ENCODE results near the gene YPEL2. TPM values are rescaled to one million over a fixed set of nuclear protein-coding genes. Genes with fewer than 3 reads are reported as not detected.

The YPEL2 gene
- total and polyA plus RNA-seq, 2 experiments from 2014 or later = 20.2 to 26.0 TPM

DNA sequence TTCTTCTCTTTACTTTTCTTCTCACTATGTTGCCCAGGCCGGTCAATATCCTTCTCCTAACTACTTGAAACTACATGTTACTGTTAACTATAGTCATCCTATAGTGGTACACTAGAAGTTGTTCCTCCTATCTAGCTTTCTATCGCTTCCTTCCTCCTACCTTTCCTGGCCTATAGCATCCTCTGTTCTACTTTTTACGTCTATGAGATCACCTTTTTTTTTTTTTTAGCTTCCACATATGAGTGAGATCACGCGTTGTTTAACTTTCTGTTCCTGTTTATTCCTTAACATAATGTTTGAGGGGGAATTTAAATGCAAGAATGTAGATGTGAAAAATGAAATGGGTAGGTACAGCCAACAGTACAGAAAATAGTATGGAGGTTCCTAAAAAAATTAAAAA lies 30.5 kb upstream of the YPEL2 start:
- no peaks in the 10 kb centered on the region for H3K9me2 ChIP-seq (replicated peaks; ENCODE audit: insufficient read depth)
- H3K4me3 ChIP-seq = no peak overlapping the region
- no peaks in the 10 kb centered on the region for H3K79me2 ChIP-seq
- WGBS (ENCODE audit: low lambda C conversion rate, missing lambda C conversion rate) = 98% methylated on average over 5 of the region's 5 CpGs
- no peaks in the 10 kb centered on the region for H3K9me3 ChIP-seq (ENCODE audit: low read depth)
- no peaks in the 10 kb centered on the region for H3K36me3 ChIP-seq (replicated peaks; ENCODE audit: insufficient read depth, low read depth)
- no peak for DNase-seq (ENCODE audit: low spot score)
- no peak overlapping the region for H2AFZ ChIP-seq
- no peaks in the 10 kb centered on the region for H4K20me1 ChIP-seq (ENCODE audit: insufficient read depth, poor library complexity, severe bottlenecking)
- peaks cover 8% of the 10 kb centered on the region for H3K4me1 ChIP-seq (ENCODE audit: insufficient read depth)
- H3K27ac ChIP-seq = no peak overlapping the region
- no peaks in the 10 kb centered on the region for H3K27me3 ChIP-seq
- TF ChIP-seq, protein P1, sequence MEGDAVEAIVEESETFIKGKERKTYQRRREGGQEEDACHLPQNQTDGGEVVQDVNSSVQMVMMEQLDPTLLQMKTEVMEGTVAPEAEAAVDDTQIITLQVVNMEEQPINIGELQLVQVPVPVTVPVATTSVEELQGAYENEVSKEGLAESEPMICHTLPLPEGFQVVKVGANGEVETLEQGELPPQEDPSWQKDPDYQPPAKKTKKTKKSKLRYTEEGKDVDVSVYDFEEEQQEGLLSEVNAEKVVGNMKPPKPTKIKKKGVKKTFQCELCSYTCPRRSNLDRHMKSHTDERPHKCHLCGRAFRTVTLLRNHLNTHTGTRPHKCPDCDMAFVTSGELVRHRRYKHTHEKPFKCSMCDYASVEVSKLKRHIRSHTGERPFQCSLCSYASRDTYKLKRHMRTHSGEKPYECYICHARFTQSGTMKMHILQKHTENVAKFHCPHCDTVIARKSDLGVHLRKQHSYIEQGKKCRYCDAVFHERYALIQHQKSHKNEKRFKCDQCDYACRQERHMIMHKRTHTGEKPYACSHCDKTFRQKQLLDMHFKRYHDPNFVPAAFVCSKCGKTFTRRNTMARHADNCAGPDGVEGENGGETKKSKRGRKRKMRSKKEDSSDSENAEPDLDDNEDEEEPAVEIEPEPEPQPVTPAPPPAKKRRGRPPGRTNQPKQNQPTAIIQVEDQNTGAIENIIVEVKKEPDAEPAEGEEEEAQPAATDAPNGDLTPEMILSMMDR (IDR thresholded peaks at IDR 0.05; ENCODE audit: poor library complexity) = no peak
- TF ChIP-seq EZH2phosphoT487 (IDR thresholded peaks at IDR 0.05; ENCODE audit: low read depth, severe bottlenecking, unreplicated experiment) = no peak
- TF ChIP-seq EZH2 (IDR thresholded peaks at IDR 0.05; ENCODE audit: borderline replicate concordance) = no peak
- H3K4me2 ChIP-seq = no peak overlapping the region

DNA sequence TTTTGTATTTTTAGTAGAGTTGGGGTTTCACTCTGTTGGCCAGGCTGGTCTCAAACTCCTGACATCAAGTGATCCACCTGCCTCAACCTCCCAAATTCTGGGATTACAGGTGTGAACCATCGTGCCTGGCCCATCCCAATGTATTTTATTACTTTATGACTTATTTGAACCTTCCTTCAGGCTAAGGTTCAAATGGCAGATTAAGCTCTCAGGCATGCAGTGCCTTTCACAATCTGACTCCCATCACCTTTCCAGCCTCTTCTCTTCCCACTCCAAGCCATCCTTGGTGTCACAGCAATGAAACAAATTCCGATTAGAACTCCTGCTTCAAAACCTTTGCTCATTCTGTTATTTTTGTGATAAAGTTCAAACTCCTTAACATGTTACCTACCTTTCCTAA lies 26.6 kb upstream of the YPEL2 start:
- TF ChIP-seq EZH2phosphoT487 (IDR thresholded peaks at IDR 0.05; ENCODE audit: low read depth, severe bottlenecking, unreplicated experiment) = no peak
- TF ChIP-seq, protein P1 (IDR thresholded peaks at IDR 0.05; ENCODE audit: poor library complexity) = no peak
- TF ChIP-seq EZH2 (IDR thresholded peaks at IDR 0.05; ENCODE audit: borderline replicate concordance) = no peak
- 72% methylated on average over 2 of the region's 2 CpGs for WGBS (ENCODE audit: low lambda C conversion rate, missing lambda C conversion rate)
- DNase-seq (ENCODE audit: low spot score) = no peak

DNA sequence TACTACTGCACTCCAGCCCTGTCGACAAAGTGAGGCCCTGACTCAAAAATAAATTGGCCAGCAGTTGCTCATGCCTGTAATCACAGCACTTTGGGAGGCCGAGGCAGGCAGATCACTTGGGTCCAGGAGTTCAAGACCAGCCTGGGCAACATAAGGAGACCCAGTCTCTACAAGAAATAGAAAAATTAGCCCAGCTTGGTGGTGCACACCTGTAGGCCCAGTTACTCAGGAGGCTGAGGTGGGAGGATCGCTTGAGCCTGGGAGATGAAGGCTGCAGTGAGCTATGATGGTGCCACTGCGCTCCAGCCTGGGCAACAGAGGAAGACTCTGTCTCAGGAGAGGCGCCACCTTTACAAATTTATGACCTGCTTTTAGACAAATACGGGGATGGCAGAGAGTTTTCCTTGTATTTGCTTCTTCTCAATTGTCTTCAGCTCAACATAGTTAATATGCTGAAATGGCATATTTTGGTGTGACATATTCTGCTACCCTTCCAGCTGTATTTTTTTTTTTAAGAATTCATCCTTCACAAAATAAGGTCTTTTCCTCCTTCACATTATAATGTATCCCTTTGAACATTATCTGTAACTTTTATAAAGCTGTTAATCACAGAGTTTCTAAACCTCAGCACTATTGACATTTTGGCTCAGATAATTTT lies 21.1 kb upstream of the YPEL2 start:
- DNase-seq (ENCODE audit: low spot score) = no peak
- Histone ChIP-seq H3K4me3 (no peak overlapping the region), H3K9me2 (replicated peaks; ENCODE audit: insufficient read depth) (no peaks in the 10 kb centered on the region), H3K4me1 (ENCODE audit: insufficient read depth) (no peaks in the 10 kb centered on the region), H3K27ac (no peak overlapping the region), H3K36me3 (replicated peaks; ENCODE audit: insufficient read depth, low read depth) (no peaks in the 10 kb centered on the region), H4K20me1 (ENCODE audit: insufficient read depth, poor library complexity, severe bottlenecking) (no peaks in the 10 kb centered on the region), H3K79me2 (no peaks in the 10 kb centered on the region), H3K9me3 (ENCODE audit: low read depth) (no peaks in the 10 kb centered on the region), H3K4me2 (no peak overlapping the region), H2AFZ (no peak overlapping the region), H3K27me3 (no peaks in the 10 kb centered on the region)
- WGBS (ENCODE audit: low lambda C conversion rate, missing lambda C conversion rate) = 89% methylated on average over 6 of the region's 6 CpGs
- TF ChIP-seq EZH2 (IDR thresholded peaks at IDR 0.05; ENCODE audit: borderline replicate concordance) (no peak), EZH2phosphoT487 (IDR thresholded peaks at IDR 0.05; ENCODE audit: low read depth, severe bottlenecking, unreplicated experiment) (no peak)
- TF ChIP-seq, protein P1 (IDR thresholded peaks at IDR 0.05; ENCODE audit: poor library complexity) = no peak

More for the DNA sequence above, 26.6 kb upstream of the YPEL2 start:
- Histone ChIP-seq H4K20me1 (ENCODE audit: insufficient read depth, poor library complexity, severe bottlenecking) (no peaks in the 10 kb centered on the region), H3K9me3 (ENCODE audit: low read depth) (no peaks in the 10 kb centered on the region), H3K9me2 (replicated peaks; ENCODE audit: insufficient read depth) (no peaks in the 10 kb centered on the region), H3K27ac (no peak overlapping the region), H3K79me2 (no peaks in the 10 kb centered on the region), H3K4me3 (no peak overlapping the region), H3K4me2 (no peak overlapping the region), H2AFZ (no peak overlapping the region), H3K4me1 (ENCODE audit: insufficient read depth) (no peaks in the 10 kb centered on the region), H3K27me3 (no peaks in the 10 kb centered on the region), H3K36me3 (replicated peaks; ENCODE audit: insufficient read depth, low read depth) (no peaks in the 10 kb centered on the region)

Data from hepatocyte (in vitro differentiated cells).